H1 (cell line): ENCODE results near the gene PTPN3. TPM values are rescaled to one million over a fixed set of nuclear protein-coding genes. Genes with fewer than 3 reads are reported as not detected.

Experiments used
- POU5F1 ChIP-seq: IDR thresholded peaks from 2 replicates; pipeline ENCODE4 v1.6.1; 2011; ENCODE audit warnings: low read depth, mild to moderate bottlenecking, low read length, moderate library complexity
- SIN3A ChIP-seq, 2 experiments: IDR thresholded peaks in 1 of 2; conservative IDR thresholded peaks in 1 of 2; 2 replicates each; pipeline ENCODE4 v1.6.1; 2011 to 2012; ENCODE audit warnings: low read length in 2 of 2, improper control_type of control experiment in 1 of 2, low read depth in 1 of 2, mild to moderate bottlenecking in 1 of 2
- SP1 ChIP-seq: IDR thresholded peaks from 2 replicates; pipeline ENCODE4 v1.6.1; 2011; ENCODE audit warnings: low read depth, low read length
- polyA plus RNA-seq, 7 experiments: library from polyadenylated mRNA; depleted of rRNA in 3 of 7; stranded (reverse) in 5 of 7; unstranded in 2 of 7; fragments of >200 nt in 5 of 7; fragments of 200-250 nt in 2 of 7; gene quantifications; 1 replicate in 5 of 7; 2 replicates in 1 of 7; 4 replicates in 1 of 7; pipeline versions ENCODE4 v1.2.1 to v1.2.3, GENCODE V29; 2011 to 2013; ENCODE audit warnings: missing spikeins in 2 of 7, mixed read lengths in 2 of 7
- total RNA-seq: library from RNA; stranded (reverse); fragmentation: NEBNext Ultra II Directional; extraction: Animal tissue kit (Norgen Biotek cat#: 25700); gene quantifications from 2 replicates; pipeline ENCODE4 v1.2.1, GENCODE V29; 2021

Gene PTPN3
- total and polyA plus RNA-seq, 2 of the 8 experiments (the other 6 are each of a cell fraction or from before 2014, with no cell fraction given) = 2.9 to 3.7 TPM

GRCh38 chr9:109381011-109381729 is 116.9 kb downstream of the PTPN3 start (continued):
- TF ChIP-seq POU5F1 (no peak), SIN3A (conservative IDR thresholded peaks at IDR 0.05 in 1 of 2, IDR thresholded peaks at IDR 0.05 in 1 of 2; ENCODE audit: low read depth in 1 of 2, low read length in 2 of 2) (no peak), SP1 (no peak)
- TF ChIP-seq, all 59 proteins: peak for 0
